ENCODE data around the gene CHRDL1. TPM values are rescaled to one million over a fixed set of nuclear protein-coding genes. Genes with fewer than 3 reads are reported as not detected.

The CHRDL1 gene, protein sequence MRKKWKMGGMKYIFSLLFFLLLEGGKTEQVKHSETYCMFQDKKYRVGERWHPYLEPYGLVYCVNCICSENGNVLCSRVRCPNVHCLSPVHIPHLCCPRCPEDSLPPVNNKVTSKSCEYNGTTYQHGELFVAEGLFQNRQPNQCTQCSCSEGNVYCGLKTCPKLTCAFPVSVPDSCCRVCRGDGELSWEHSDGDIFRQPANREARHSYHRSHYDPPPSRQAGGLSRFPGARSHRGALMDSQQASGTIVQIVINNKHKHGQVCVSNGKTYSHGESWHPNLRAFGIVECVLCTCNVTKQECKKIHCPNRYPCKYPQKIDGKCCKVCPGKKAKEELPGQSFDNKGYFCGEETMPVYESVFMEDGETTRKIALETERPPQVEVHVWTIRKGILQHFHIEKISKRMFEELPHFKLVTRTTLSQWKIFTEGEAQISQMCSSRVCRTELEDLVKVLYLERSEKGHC
- 0.14 TPM in 1 of 2 replicates, not detected in the other for total RNA-seq

DNA sequence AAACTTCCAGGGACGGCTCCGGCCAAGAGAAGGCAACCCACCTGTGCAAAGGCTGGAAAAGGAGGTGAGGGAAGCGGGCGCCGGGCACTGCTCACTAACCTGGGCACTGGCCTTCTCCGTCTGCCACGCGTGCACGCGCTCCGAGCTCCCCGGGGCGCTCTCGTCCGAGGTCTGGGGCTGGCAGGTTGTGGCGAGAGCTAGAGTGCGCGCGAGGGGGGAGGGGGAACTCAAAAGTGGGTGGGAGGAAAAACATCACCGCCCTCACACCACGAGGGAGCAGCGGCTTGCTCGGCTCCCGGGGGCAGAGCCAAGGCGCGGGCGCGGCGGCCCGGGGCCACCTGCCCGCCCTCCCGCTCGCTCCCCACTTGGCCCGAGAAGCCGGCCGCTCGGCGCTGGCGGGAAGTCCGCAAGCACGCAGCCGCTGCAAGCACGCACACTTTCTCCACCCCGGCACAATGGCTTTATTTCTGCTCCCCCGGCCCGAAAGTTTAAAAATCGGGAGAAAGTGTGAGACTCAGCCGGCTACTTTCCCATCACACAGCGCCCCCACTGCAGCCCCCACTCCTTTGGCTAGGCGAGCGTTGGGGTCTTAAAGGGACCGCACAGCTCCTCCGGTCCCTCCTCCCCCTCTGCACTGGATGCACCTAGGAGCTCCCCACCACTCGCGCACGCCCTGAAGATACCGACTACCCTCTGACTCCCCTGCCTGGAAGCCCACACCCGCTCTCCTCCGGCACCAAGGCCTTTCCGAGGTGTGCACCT lies at the start of gene CHRDL1:
CHRDL1 (minus strand) TSS at position 173 of the 762 bp plus-strand sequence. CDS start 3,636 bp downstream, outside the sequence.

Measured in smooth muscle cell of the umbilical artery (primary cell).